Measurements from ENCODE around the gene ANKRD60. TPM values are rescaled to one million over a fixed set of nuclear protein-coding genes. Genes with fewer than 3 reads are reported as not detected.

The ANKRD60 gene
- total RNA-seq, 1 experiment from 2014 or later: not detected

GRCh38 chr20:58184984-58185383, 43.5 kb downstream of the ANKRD60 start:
- no peak overlapping the region for H2BK120ac ChIP-seq (ENCODE audit: low read depth, low read length, poor library complexity, severe bottlenecking)
- no peaks in the 10 kb centered on the region for H4K20me1 ChIP-seq (ENCODE audit: control insufficient read depth, insufficient read depth, insufficient read length)
- H3K27me3 ChIP-seq (ENCODE audit: insufficient read depth, low read length): no peaks in the 10 kb centered on the region; the same call in 1 of the 2 replicates
- H3K9me3 ChIP-seq (ENCODE audit: control insufficient read depth, low read depth, low read length): no peaks in the 10 kb centered on the region
- no peak overlapping the region for H2AFZ ChIP-seq (ENCODE audit: low read length)
- Mint-ChIP-seq H3K27ac (no peak overlapping the region), H3K36me3 (ENCODE audit: insufficient read depth in 1 of 3, low read depth in 3 of 3) (peaks cover 0 to 7% (median 3%) of the 10 kb centered on the region in 3 experiments; a peak in 3 of 7 replicates), H3K4me3 (no peak overlapping the region), H3K9me3 (peaks cover 8 to 10% of the 10 kb centered on the region in 2 experiments; a peak in 4 of 5 replicates), H3K27me3 (ENCODE audit: low read depth) (peaks cover 21% of the 10 kb centered on the region), H3K4me1 (peaks cover 3 to 7% of the 10 kb centered on the region in 2 experiments; a peak in 2 of 4 replicates)
- no CpG with 5 or more reads among the region's 4 CpGs for WGBS (ENCODE audit: extremely low coverage, insufficient read length, low lambda C conversion rate)
- H2BK15ac ChIP-seq (ENCODE audit: low read depth, low read length): no peak overlapping the region
- no peak overlapping the region for H2BK12ac ChIP-seq (ENCODE audit: insufficient read length, low read depth, low read length)
- no peak overlapping the region for H3K23ac ChIP-seq (ENCODE audit: insufficient read length, low read depth, low read length)
- H3K79me2 ChIP-seq (ENCODE audit: insufficient read depth, low read length): no peaks in the 10 kb centered on the region
- H4K8ac ChIP-seq (replicated peaks; ENCODE audit: insufficient read length, low read depth, low read length): no peak overlapping the region
- no peak overlapping the region for H3K14ac ChIP-seq (ENCODE audit: insufficient read depth, low read length)
- H3K79me1 ChIP-seq (ENCODE audit: insufficient read depth, low read depth, low read length, poor library complexity, severe bottlenecking): no peaks in the 10 kb centered on the region
- no peak overlapping the region for H3T11ph ChIP-seq (ENCODE audit: low read length)
- no peak for DNase-seq
- no peak overlapping the region for H3K27ac ChIP-seq (ENCODE audit: insufficient read length, low read depth, low read length)
- H3K18ac ChIP-seq (ENCODE audit: insufficient read length, low read depth, low read length): no peak overlapping the region
- no peak overlapping the region for H2BK5ac ChIP-seq (ENCODE audit: insufficient read length, low read length)
- no peak overlapping the region for H3K4ac ChIP-seq (ENCODE audit: low read depth, low read length)
- H3K9ac ChIP-seq (ENCODE audit: extremely low read depth, insufficient read length, low read length): no peak overlapping the region
- H2AK5ac ChIP-seq (ENCODE audit: insufficient read length, low read length): no peak overlapping the region
- no peak overlapping the region for H4K5ac ChIP-seq (ENCODE audit: insufficient read length, low read depth, low read length)
- no peaks in the 10 kb centered on the region for H3K23me2 ChIP-seq (ENCODE audit: insufficient read length, low read depth, low read length, poor library complexity, severe bottlenecking)
- H2BK20ac ChIP-seq (ENCODE audit: low read depth, low read length, poor library complexity, severe bottlenecking): no peak overlapping the region
- no peak for TF ChIP-seq CTCF (conservative IDR thresholded peaks at IDR 0.05)
- no peak overlapping the region for H3K4me2 ChIP-seq (ENCODE audit: insufficient read depth, insufficient read length, low read length)
- H3K4me1 ChIP-seq (ENCODE audit: insufficient read depth, low read length): no peaks in the 10 kb centered on the region
- no peak overlapping the region for H4K91ac ChIP-seq (ENCODE audit: insufficient read length, low read depth, low read length)
- H3K56ac ChIP-seq (ENCODE audit: insufficient read length, low read depth, low read length): no peak overlapping the region
